H1 (cell line): ENCODE measurements around the gene FAM193B. TPM values are rescaled to one million over a fixed set of nuclear protein-coding genes. Genes with fewer than 3 reads are reported as not detected.

Source experiments
- RFX5 ChIP-seq: IDR thresholded peaks from 2 replicates; pipeline ENCODE4 v1.6.1; 2011; ENCODE audit warnings: low read depth, low read length, improper control_type of control experiment, borderline replicate concordance
- TEAD4 ChIP-seq: IDR thresholded peaks from 2 replicates; pipeline ENCODE4 v1.6.1; 2012; ENCODE audit warnings: low read depth, low read length, inconsistent platforms, mixed read lengths
- polyA plus RNA-seq, 7 experiments: library from polyadenylated mRNA; depleted of rRNA in 3 of 7; stranded (reverse) in 5 of 7; unstranded in 2 of 7; fragments of >200 nt in 5 of 7; fragments of 200-250 nt in 2 of 7; gene quantifications; 1 replicate in 5 of 7; 2 replicates in 1 of 7; 4 replicates in 1 of 7; pipeline versions ENCODE4 v1.2.1 to v1.2.3, GENCODE V29; 2011 to 2013; ENCODE audit warnings: missing spikeins in 2 of 7, mixed read lengths in 2 of 7
- total RNA-seq: library from RNA; stranded (reverse); fragmentation: NEBNext Ultra II Directional; extraction: Animal tissue kit (Norgen Biotek cat#: 25700); gene quantifications from 2 replicates; pipeline ENCODE4 v1.2.1, GENCODE V29; 2021

The FAM193B gene
- total and polyA plus RNA-seq, 2 of the 8 experiments (the other 6 are each of a cell fraction or from before 2014, with no cell fraction given), result 49.9 to 69.8 TPM

GRCh38 chr5:177503351-177504085 lies 50.8 kb downstream of the FAM193B start (continued):
- TF ChIP-seq TEAD4 (no peak), RFX5 (no peak)
- TF ChIP-seq, all 59 proteins: peak for 0
